Measurements from ENCODE around the gene EGR4. TPM values are rescaled to one million over a fixed set of nuclear protein-coding genes. Genes with fewer than 3 reads are reported as not detected.

The EGR4 gene
- total RNA-seq, 1 experiment from 2014 or later: not detected

DNA sequence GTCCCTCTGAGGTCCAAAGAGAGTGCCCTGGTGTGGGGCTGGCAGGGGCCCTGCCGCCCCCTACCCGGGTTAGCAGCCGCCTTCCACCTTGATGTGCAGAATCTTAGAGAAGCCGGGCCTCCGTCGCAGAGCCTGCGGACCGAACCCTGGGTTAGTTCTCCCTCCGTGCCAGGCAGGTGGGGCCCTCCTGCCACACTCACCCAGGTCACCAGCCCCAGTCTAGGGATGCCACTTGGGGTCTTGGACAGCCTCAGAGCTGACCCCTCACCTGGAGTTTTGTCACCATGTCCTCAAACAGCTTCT lies 34.5 kb downstream of the EGR4 start:
- H3K4me3 Mint-ChIP-seq (ENCODE audit: unreplicated experiment): no peak overlapping the region
- TF ChIP-seq CTCF (IDR thresholded peaks at IDR 0.05; ENCODE audit: insufficient read depth in 1 of 2, low read depth in 1 of 2, low read length in 1 of 2, severe bottlenecking in 1 of 2, unreplicated experiment in 1 of 2): no peak
- CTCF ChIA-PET: no interaction called here
- no TSS peak for BruUV-seq (replicated peaks)
- Histone ChIP-seq H3K9me3 (no peaks in the 10 kb centered on the region), H3K36me3 (ENCODE audit: control insufficient read depth, insufficient read depth, low read length) (no peaks in the 10 kb centered on the region; the same call in 1 of the 2 replicates), H3K27me3 (replicated peaks; ENCODE audit: control insufficient read depth, insufficient read depth, low read length) (no peaks in the 10 kb centered on the region), H3K4me1 (no peaks in the 10 kb centered on the region), H3K4me3 (ENCODE audit: low read depth, low read length) (no peak overlapping the region)
- H3K27ac Mint-ChIP-seq (ENCODE audit: unreplicated experiment): no peak overlapping the region
- no peaks in the 10 kb centered on the region for H3K27me3 Mint-ChIP-seq (ENCODE audit: insufficient read depth, unreplicated experiment)
- POLR2A ChIA-PET: no interaction called here
- no peak for DNase-seq
- no peaks in the 10 kb centered on the region for H3K4me1 Mint-ChIP-seq (ENCODE audit: low read depth, unreplicated experiment)
- intact Hi-C loops (cut with micrococcal nuclease; ENCODE audit: unreplicated experiment): no loop called here
- peaks cover 44% of the 10 kb centered on the region for H3K36me3 Mint-ChIP-seq (ENCODE audit: insufficient read depth, unreplicated experiment)
- H3K9me3 Mint-ChIP-seq (ENCODE audit: unreplicated experiment): no peaks in the 10 kb centered on the region

GRCh38 chr2:73258186-73258912 lies 35.0 kb downstream of the EGR4 start:
- Mint-ChIP-seq H3K27ac (ENCODE audit: unreplicated experiment) (no peak overlapping the region), H3K9me3 (ENCODE audit: unreplicated experiment) (no peaks in the 10 kb centered on the region), H3K4me1 (ENCODE audit: low read depth, unreplicated experiment) (no peaks in the 10 kb centered on the region), H3K36me3 (ENCODE audit: insufficient read depth, unreplicated experiment) (peaks cover 49% of the 10 kb centered on the region), H3K4me3 (ENCODE audit: unreplicated experiment) (no peak overlapping the region), H3K27me3 (ENCODE audit: insufficient read depth, unreplicated experiment) (no peaks in the 10 kb centered on the region)
- H3K27me3 ChIP-seq (replicated peaks; ENCODE audit: control insufficient read depth, insufficient read depth, low read length): no peaks in the 10 kb centered on the region
- no peaks in the 10 kb centered on the region for H3K9me3 ChIP-seq
- H3K36me3 ChIP-seq (ENCODE audit: control insufficient read depth, insufficient read depth, low read length): no peaks in the 10 kb centered on the region; the same call in 1 of the 2 replicates
- TF ChIP-seq CTCF (IDR thresholded peaks at IDR 0.05; ENCODE audit: insufficient read depth in 1 of 2, low read depth in 1 of 2, low read length in 1 of 2, severe bottlenecking in 1 of 2, unreplicated experiment in 1 of 2): no peak
- no peak for DNase-seq
- intact Hi-C loops (cut with micrococcal nuclease; ENCODE audit: unreplicated experiment): no loop called here
- CTCF ChIA-PET: no interaction called here
- BruUV-seq (replicated peaks): no TSS peak
- H3K4me3 ChIP-seq (ENCODE audit: low read depth, low read length): no peak overlapping the region
- POLR2A ChIA-PET: no interaction called here
- H3K4me1 ChIP-seq: no peaks in the 10 kb centered on the region

DNA sequence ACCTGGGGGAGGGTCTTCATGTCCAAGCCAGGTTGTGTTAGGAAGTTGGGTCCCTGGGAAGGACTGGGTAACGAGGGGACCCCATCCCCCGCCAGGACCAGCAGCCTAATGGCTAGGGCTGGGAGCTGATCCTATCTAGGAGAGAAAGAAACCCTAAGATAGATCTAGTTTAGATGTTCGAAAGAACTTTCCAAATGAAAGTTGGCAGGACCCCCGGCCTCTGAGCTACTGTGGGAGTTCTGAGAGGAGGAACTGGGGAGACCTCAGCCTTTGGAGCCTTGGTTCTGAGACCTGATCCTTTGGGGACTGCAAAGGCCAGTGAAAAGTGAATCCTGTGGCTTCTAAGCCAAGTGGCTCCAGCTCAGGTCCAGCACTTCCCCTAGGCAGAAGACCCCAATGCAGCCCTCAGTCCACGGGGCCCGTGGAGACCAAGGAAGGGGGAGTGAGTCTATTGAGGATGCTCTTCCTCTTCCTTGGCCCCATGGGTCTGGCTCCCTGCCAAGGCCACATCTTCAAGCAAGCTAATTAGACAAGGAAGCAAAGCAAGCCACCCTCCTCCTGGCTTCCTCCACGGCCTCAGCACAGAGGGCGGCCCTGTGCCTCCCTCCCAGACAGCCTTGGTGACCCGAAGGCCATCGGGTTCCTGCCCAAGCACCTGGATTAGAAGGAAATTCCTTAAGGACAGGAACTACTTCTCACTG lies 35.8 kb downstream of the EGR4 start:
- Mint-ChIP-seq H3K36me3 (ENCODE audit: insufficient read depth, unreplicated experiment) (peaks cover 57% of the 10 kb centered on the region), H3K27me3 (ENCODE audit: insufficient read depth, unreplicated experiment) (no peaks in the 10 kb centered on the region), H3K9me3 (ENCODE audit: unreplicated experiment) (no peaks in the 10 kb centered on the region), H3K4me1 (ENCODE audit: low read depth, unreplicated experiment) (no peaks in the 10 kb centered on the region), H3K27ac (ENCODE audit: unreplicated experiment) (no peak overlapping the region), H3K4me3 (ENCODE audit: unreplicated experiment) (no peak overlapping the region)
- Histone ChIP-seq H3K27me3 (replicated peaks; ENCODE audit: control insufficient read depth, insufficient read depth, low read length) (no peaks in the 10 kb centered on the region), H3K9me3 (no peaks in the 10 kb centered on the region), H3K36me3 (ENCODE audit: control insufficient read depth, insufficient read depth, low read length) (peaks cover under 1% of the 10 kb centered on the region; the same call in 1 of the 2 replicates), H3K4me3 (ENCODE audit: low read depth, low read length) (no peak overlapping the region), H3K4me1 (no peaks in the 10 kb centered on the region)
- CTCF ChIA-PET: interaction anchor here (0.9 kb wide), 1 partner anchor 11 kb away, joined by 5 read pairs; no protein-coding TSS in a partner anchor
- DNase-seq: no peak
- TF ChIP-seq CTCF (IDR thresholded peaks at IDR 0.05; ENCODE audit: insufficient read depth in 1 of 2, low read depth in 1 of 2, low read length in 1 of 2, severe bottlenecking in 1 of 2, unreplicated experiment in 1 of 2): no peak
- no TSS peak for BruUV-seq (replicated peaks)
- intact Hi-C loops (cut with micrococcal nuclease; ENCODE audit: unreplicated experiment): no loop called here
- POLR2A ChIA-PET: no interaction called here
